Upper lobe of left lung (tissue), 6 donors: Measurements from ENCODE around the gene UBE3A. TPM values are rescaled to one million over a fixed set of nuclear protein-coding genes. Genes with fewer than 3 reads are reported as not detected.

Source experiments
- ATAC-seq, 2 donors: fragments of 200-7000 bp; cut with Tn5 transposase; one replicate each; pipeline ENCODE4 v1.9.1; 2022; ENCODE audit warnings: mild to moderate bottlenecking in 2 of 2, moderate library complexity in 2 of 2; ENCODE audit not compliant: low FRiP score in 2 of 2
- DNase-seq, 2 donors: peaks; one replicate each; pipeline ENCODE4 v3.0.0-alpha.2; 2019 to 2020
- H3K27ac ChIP-seq, 4 donors: fragments of 200-600 bp; sonication (generic); one replicate each; pipeline ENCODE4 v1.5.1; 2016 to 2019
- H3K27me3 ChIP-seq, 4 donors: fragments of 200-600 bp; sonication (generic); one replicate each; pipeline ENCODE4 v1.5.1; 2017 to 2019
- H3K36me3 ChIP-seq, 4 donors: fragments of 200-600 bp; sonication (generic); one replicate each; pipeline ENCODE4 v1.5.1; 2016 to 2019
- H3K4me1 ChIP-seq, 4 donors: fragments of 200-600 bp; sonication (generic); one replicate each; pipeline ENCODE4 v1.5.1; 2018 to 2019
- H3K4me3 ChIP-seq, 4 donors: fragments of 200-600 bp; sonication (generic); one replicate each; pipeline ENCODE4 v1.5.1; 2017 to 2019; ENCODE audit warnings: mild to moderate bottlenecking in 2 of 4, moderate library complexity in 1 of 4
- H3K9me3 ChIP-seq, 4 donors: fragments of 200-600 bp; sonication (generic); one replicate each; pipeline ENCODE4 v1.5.1; 2018 to 2019
- EP300 ChIP-seq, 4 donors: sonication (generic); formaldehyde crosslinking; IDR thresholded peaks; one replicate each; pipeline ENCODE4 v1.5.1; 2017; ENCODE audit warnings: antibody characterized with exemption in 4 of 4, control low read depth in 2 of 4
- POLR2A ChIP-seq, 4 donors: fragments of 450-650 bp; IDR thresholded peaks; one replicate each; pipeline ENCODE4 v1.5.1; 2016 to 2017; ENCODE audit warnings: antibody characterized with exemption in 4 of 4, mild to moderate bottlenecking in 2 of 4
- POLR2AphosphoS5 ChIP-seq, 2 donors: sonication (generic); formaldehyde crosslinking; IDR thresholded peaks; one replicate each; pipeline ENCODE4 v1.5.1; 2017; ENCODE audit warnings: antibody characterized with exemption in 2 of 2
- WGBS, 2 donors: methylation state at CpG; one replicate each; pipeline ENCODE4 v1.1.5; 2017 to 2018; 5-methylcytosine and 5-hydroxymethylcytosine counted together
- total RNA-seq, 6 donors: library from RNA; depleted of rRNA in 4 of 6; stranded (reverse); fragments of >200 nt in 4 of 6; gene quantifications; one replicate each; pipeline versions ENCODE4 v1.1.0 to v1.2.1, GENCODE V29; 2016 to 2021
- TF ChIP-seq, protein P1 (sequence below), 6 experiments: fragments of 450-650 bp in 4 of 6; fragments of 200-600 bp in 2 of 6; sonication (generic) in 2 of 6; IDR thresholded peaks; one replicate each; pipeline ENCODE4 v1.5.1; 2016 to 2019; ENCODE audit warnings: antibody characterized with exemption in 6 of 6
- donor health status: DM: no; HTN: no; CAD: no; lungs with moderate emphysema.
- donor health status: DM: no; HTN: yes; CAD: no; lungs with severe emphysema.

UBE3A gene
- total RNA-seq, 6 donors from 2014 or later = 32.3 to 136 (median 87.8) TPM

DNA sequence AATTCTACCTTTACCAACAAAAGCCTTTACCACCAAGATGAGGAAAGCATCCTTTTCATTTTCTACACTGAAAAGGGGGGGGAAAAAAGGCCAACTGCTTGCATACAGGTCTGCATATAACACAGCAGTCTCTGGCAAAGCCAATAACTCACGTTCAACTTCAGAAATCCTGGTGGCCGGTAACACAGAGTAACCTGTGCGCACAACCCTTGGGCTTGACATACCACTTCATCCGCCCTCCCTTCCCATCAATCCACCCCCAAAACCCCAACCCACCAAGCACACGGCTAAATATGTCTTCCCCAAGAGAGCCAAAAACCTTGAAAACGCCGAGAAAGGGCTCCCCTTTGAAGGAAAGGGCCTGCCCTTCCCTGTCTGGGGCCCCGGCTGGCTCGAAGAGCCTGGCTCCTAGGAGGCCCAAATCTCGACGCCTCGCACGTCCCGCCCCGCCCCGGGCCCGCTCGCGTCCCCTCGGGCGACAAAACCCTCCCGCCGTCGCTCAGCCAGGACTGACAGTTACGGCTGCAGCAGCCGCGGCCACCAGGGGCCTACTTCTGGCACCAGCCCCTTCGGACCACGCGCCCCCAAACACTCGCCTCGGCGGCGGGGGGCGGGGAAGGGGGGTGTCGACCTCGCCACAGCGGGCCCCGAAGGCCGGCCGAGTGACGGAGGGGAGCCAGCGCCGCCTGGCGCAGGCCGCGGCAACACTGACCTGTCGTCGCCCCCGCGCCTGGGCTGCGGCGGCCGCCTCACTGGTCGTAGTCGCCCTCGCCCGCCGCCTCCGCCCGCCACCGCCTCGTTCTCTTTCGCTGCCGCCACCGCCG lies 835 bp downstream of the UBE3A start:
- Histone ChIP-seq H3K9me3 (no peaks in the 10 kb centered on the region), H3K27ac (peak overlapping the region; percentile 97 to 100 (median 98)), H3K36me3 (no peaks in the 10 kb centered on the region), H3K4me1 (peaks cover 25 to 43% (median 31%) of the 10 kb centered on the region in 4 donors), H3K4me3 (peak overlapping the region; percentile 80 to 99 (median 96)), H3K27me3 (no peaks in the 10 kb centered on the region)
- ATAC-seq (peak; percentile 56 to 85), DNase-seq (peak; percentile 56 to 94)
- TF ChIP-seq, protein P1, sequence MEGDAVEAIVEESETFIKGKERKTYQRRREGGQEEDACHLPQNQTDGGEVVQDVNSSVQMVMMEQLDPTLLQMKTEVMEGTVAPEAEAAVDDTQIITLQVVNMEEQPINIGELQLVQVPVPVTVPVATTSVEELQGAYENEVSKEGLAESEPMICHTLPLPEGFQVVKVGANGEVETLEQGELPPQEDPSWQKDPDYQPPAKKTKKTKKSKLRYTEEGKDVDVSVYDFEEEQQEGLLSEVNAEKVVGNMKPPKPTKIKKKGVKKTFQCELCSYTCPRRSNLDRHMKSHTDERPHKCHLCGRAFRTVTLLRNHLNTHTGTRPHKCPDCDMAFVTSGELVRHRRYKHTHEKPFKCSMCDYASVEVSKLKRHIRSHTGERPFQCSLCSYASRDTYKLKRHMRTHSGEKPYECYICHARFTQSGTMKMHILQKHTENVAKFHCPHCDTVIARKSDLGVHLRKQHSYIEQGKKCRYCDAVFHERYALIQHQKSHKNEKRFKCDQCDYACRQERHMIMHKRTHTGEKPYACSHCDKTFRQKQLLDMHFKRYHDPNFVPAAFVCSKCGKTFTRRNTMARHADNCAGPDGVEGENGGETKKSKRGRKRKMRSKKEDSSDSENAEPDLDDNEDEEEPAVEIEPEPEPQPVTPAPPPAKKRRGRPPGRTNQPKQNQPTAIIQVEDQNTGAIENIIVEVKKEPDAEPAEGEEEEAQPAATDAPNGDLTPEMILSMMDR (IDR thresholded peaks at IDR 0.05) = peak; percentile 34 to 59 (median 54)
- TF ChIP-seq POLR2AphosphoS5 (IDR thresholded peaks at IDR 0.05) = no peak
- no peak for TF ChIP-seq POLR2A (IDR thresholded peaks at IDR 0.05)
- 0 to 2% methylated on average over 8 to 28 of the region's 67 CpGs for WGBS, 2 donors

DNA sequence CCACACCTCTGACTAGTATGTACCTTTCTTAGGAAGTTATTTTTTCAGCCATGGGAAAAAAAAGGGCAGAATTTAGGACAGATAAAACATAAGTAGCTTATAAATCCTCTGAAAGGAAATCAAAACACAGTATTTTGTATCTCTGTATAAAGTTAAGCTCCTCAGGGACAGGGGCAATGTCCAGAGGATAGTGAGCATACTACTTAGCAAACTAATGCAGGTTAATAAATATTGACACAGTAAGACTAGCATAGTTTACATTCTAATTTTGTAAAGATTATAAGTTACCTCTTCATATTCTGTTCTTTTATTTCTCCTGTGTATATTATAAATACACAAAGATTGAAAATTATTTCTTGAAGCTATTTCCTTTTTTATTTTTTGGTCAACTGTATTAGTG lies 2.1 kb downstream of the UBE3A start:
- ATAC-seq = no peak
- peaks cover 25 to 49% (median 34%) of the 10 kb centered on the region in 4 donors for H3K4me1 ChIP-seq
- H3K36me3 ChIP-seq = no peaks in the 10 kb centered on the region
- no peaks in the 10 kb centered on the region for H3K9me3 ChIP-seq
- no peak for DNase-seq
- no peak overlapping the region for H3K27ac ChIP-seq
- TF ChIP-seq POLR2A (IDR thresholded peaks at IDR 0.05) (no peak), EP300 (IDR thresholded peaks at IDR 0.05) (no peak), POLR2AphosphoS5 (IDR thresholded peaks at IDR 0.05) (no peak)
- TF ChIP-seq, protein P1 (IDR thresholded peaks at IDR 0.05) = no peak
- no peaks in the 10 kb centered on the region for H3K27me3 ChIP-seq
- peak overlapping the region in 1 of 4 donors; percentile 99 for H3K4me3 ChIP-seq

DNA sequence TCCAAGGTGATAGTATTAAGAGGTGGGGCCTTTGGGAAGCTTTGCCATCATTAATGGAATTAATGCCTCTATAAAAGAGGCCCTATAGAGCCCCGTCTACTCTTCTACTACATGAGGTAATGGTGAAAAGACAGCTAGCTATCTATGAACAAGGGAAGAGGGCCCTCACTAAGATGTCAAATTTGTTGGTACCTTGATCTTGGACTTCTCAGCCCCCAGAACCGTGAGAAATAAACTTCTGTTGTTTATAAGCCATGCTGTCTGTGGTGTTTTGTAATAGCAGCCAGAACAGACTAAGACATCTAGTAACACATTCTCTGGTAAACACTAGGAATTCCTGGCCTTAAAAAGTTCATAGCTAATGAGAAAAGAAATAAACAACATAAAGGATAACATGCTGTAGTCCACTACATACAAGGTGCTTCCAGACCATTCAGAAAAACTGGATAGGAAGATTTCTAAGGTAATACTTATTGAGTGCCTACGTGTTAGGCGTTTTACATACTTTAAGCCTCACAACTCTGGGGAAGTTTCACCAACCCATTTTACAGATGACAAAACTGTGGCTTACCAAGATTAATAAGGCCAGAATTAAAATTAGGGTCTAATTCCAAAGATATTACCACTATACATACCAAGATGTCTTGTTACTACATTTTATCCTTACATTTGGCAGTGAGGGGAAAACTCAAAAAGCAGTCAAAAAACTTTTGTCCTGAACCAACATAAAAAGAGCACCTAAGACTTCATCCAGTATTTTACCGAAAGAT lies 3.2 kb downstream of the UBE3A start:
- ATAC-seq (no peak), DNase-seq (no peak)
- WGBS, 2 donors = 83 to 91% methylated on average over 5 of the region's 5 CpGs
- H3K27ac ChIP-seq = no peak overlapping the region
- H3K4me1 ChIP-seq = peaks cover 25 to 55% (median 35%) of the 10 kb centered on the region in 4 donors
- TF ChIP-seq EP300 (IDR thresholded peaks at IDR 0.05) = no peak
- TF ChIP-seq, protein P1 (IDR thresholded peaks at IDR 0.05) = no peak
- no peak for TF ChIP-seq POLR2A (IDR thresholded peaks at IDR 0.05)
- TF ChIP-seq POLR2AphosphoS5 (IDR thresholded peaks at IDR 0.05) = no peak
- H3K36me3 ChIP-seq = no peaks in the 10 kb centered on the region
- no peaks in the 10 kb centered on the region for H3K27me3 ChIP-seq
- H3K9me3 ChIP-seq = no peaks in the 10 kb centered on the region
- H3K4me3 ChIP-seq = no peak overlapping the region

DNA sequence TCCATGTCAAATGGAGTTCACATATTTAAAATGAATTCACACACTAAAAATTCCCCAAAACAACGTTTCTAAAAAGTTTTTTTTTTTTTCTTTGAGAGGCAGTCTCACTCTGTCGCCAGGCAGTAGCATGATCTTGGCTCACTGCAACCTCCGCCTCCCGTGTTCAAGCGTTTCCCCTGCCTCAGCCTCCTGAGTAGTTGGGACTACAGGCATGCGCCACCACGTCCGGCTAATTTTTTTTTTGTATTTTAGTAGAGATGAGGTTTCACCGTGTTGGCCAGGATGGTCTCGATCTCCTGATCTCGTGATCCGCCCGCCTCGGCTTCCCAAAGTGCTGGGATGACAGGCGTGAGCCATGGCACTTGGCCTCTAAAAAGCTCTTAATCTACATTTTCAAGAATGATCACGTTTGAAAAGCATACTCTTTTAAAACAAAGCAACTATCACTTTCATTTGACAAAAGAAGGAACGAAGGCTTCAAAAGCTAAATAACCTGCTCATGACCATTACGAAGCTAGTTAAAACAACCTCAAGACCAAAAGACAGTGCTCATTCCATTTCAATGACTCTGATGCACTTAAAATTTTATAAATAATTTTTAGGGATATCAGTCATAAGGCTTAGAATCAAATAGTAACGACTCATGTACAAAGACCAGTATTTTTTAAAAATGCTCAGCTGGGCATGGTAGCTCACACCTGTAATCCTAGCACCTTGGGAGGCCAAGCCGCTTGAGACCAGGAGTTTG lies 5.5 kb downstream of the UBE3A start:
- no peak for TF ChIP-seq POLR2AphosphoS5 (IDR thresholded peaks at IDR 0.05)
- TF ChIP-seq, protein P1 (IDR thresholded peaks at IDR 0.05) = no peak
- no peak for TF ChIP-seq EP300 (IDR thresholded peaks at IDR 0.05)
- no peak for TF ChIP-seq POLR2A (IDR thresholded peaks at IDR 0.05)
- ATAC-seq = no peak
- Histone ChIP-seq H3K27ac (no peak overlapping the region), H3K36me3 (no peaks in the 10 kb centered on the region), H3K4me1 (peaks cover 29 to 55% (median 35%) of the 10 kb centered on the region in 4 donors), H3K27me3 (no peaks in the 10 kb centered on the region), H3K4me3 (no peak overlapping the region), H3K9me3 (no peaks in the 10 kb centered on the region)
- DNase-seq = no peak
- WGBS, 2 donors = 84% methylated on average over 20 of the region's 20 CpGs
